Measurements from ENCODE around the gene PARL. TPM values are rescaled to one million over a fixed set of nuclear protein-coding genes. Genes with fewer than 3 reads are reported as not detected.

The PARL gene
- total RNA-seq, 4 donors from 2014 or later = 30.5 to 49.5 (median 41.3) TPM

GRCh38 chr3:183839751-183840150, 44.9 kb downstream of the PARL start:
- in situ Hi-C loops (cut with MboI; ENCODE audit: low sequenced_read_pairs in 4 of 4) (no loop called here), intact Hi-C loops (cut with DNase I; ENCODE audit: low total_unique reads) (no loop called here)
- DNase-seq = no peak
- Histone ChIP-seq H3K27ac (no peak overlapping the region), H3K4me3 (no peak overlapping the region), H3K4me1 (peaks cover 0 to 6% of the 10 kb centered on the region in 2 donors), H3K9me3 (no peaks in the 10 kb centered on the region), H3K27me3 (no peaks in the 10 kb centered on the region), H3K36me3 (peaks cover 0 to 61% of the 10 kb centered on the region in 2 donors)
- TF ChIP-seq CTCF (IDR thresholded peaks at IDR 0.05 in 4 of 5, conservative IDR thresholded peaks at IDR 0.05 in 1 of 5) (no peak), POLR2A (IDR thresholded peaks at IDR 0.05) (no peak)
- no peak for ATAC-seq

- Histone ChIP-seq H3K27me3 (no peaks in the 10 kb centered on the region), H3K36me3 (peaks cover 0 to 48% of the 10 kb centered on the region in 2 donors), H3K9me3 (no peaks in the 10 kb centered on the region), H3K4me3 (no peak overlapping the region), H3K27ac (no peak overlapping the region), H3K4me1 (peaks cover 0 to 6% of the 10 kb centered on the region in 2 donors)
- ATAC-seq (no peak), DNase-seq (no peak)
- TF ChIP-seq CTCF (IDR thresholded peaks at IDR 0.05 in 4 of 5, conservative IDR thresholded peaks at IDR 0.05 in 1 of 5) (no peak), POLR2A (IDR thresholded peaks at IDR 0.05) (no peak)
- in situ Hi-C loops (cut with MboI; ENCODE audit: low sequenced_read_pairs in 4 of 4) = no loop called here
- intact Hi-C loops (cut with DNase I; ENCODE audit: low total_unique reads) = no loop called here
These were observed 46.8 kb downstream of the PARL start for GRCh38 chr3:183837894-183838293.

GRCh38 chr3:183837390-183837789, 47.3 kb downstream of the PARL start:
- H3K4me3 ChIP-seq = no peak overlapping the region
- no peak overlapping the region for H3K27ac ChIP-seq
- peaks cover 0 to 6% of the 10 kb centered on the region in 2 donors for H3K4me1 ChIP-seq
- intact Hi-C loops (cut with DNase I; ENCODE audit: low total_unique reads) = no loop called here
- TF ChIP-seq CTCF (IDR thresholded peaks at IDR 0.05 in 4 of 5, conservative IDR thresholded peaks at IDR 0.05 in 1 of 5) (no peak), POLR2A (IDR thresholded peaks at IDR 0.05) (no peak)
- H3K9me3 ChIP-seq = no peaks in the 10 kb centered on the region
- in situ Hi-C loops (cut with MboI; ENCODE audit: low sequenced_read_pairs in 4 of 4) = no loop called here
- ATAC-seq (no peak), DNase-seq (no peak)
- H3K36me3 ChIP-seq = peaks cover 0 to 50% of the 10 kb centered on the region in 2 donors
- no peaks in the 10 kb centered on the region for H3K27me3 ChIP-seq

- TF ChIP-seq CTCF (IDR thresholded peaks at IDR 0.05 in 4 of 5, conservative IDR thresholded peaks at IDR 0.05 in 1 of 5) (no peak), POLR2A (IDR thresholded peaks at IDR 0.05) (no peak)
- no peak for ATAC-seq
- H3K9me3 ChIP-seq = no peaks in the 10 kb centered on the region
- no peak overlapping the region for H3K27ac ChIP-seq
- intact Hi-C loops (cut with DNase I; ENCODE audit: low total_unique reads) = no loop called here
- no peak for DNase-seq
- H3K36me3 ChIP-seq = peaks cover 0 to 37% of the 10 kb centered on the region in 2 donors
- no peaks in the 10 kb centered on the region for H3K4me1 ChIP-seq
- no peaks in the 10 kb centered on the region for H3K27me3 ChIP-seq
- no peak overlapping the region for H3K4me3 ChIP-seq
- in situ Hi-C loops (cut with MboI; ENCODE audit: low sequenced_read_pairs in 4 of 4) = no loop called here
These were observed 51.2 kb downstream of the PARL start for GRCh38 chr3:183833516-183833915.

- in situ Hi-C loops (cut with MboI; ENCODE audit: low sequenced_read_pairs in 4 of 4) = no loop called here
- H3K4me3 ChIP-seq = no peak overlapping the region
- H3K27me3 ChIP-seq = no peaks in the 10 kb centered on the region
- peaks cover 0 to 31% of the 10 kb centered on the region in 2 donors for H3K36me3 ChIP-seq
- H3K27ac ChIP-seq = no peak overlapping the region
- peaks cover 12 to 13% of the 10 kb centered on the region in 2 donors for H3K4me1 ChIP-seq
- no peak for TF ChIP-seq POLR2A (IDR thresholded peaks at IDR 0.05)
- no peak for TF ChIP-seq CTCF (IDR thresholded peaks at IDR 0.05 in 4 of 5, conservative IDR thresholded peaks at IDR 0.05 in 1 of 5)
- no peaks in the 10 kb centered on the region for H3K9me3 ChIP-seq
- ATAC-seq (no peak), DNase-seq (no peak)
- intact Hi-C loops (cut with DNase I; ENCODE audit: low total_unique reads) = no loop called here
These were observed 54.5 kb downstream of the PARL start for GRCh38 chr3:183830187-183830586.
